Measurements from ENCODE around the gene PILRA. TPM values are rescaled to one million over a fixed set of nuclear protein-coding genes. Genes with fewer than 3 reads are reported as not detected.

PILRA gene
- total RNA-seq, 1 experiment from 2014 or later: 3.2 TPM

DNA sequence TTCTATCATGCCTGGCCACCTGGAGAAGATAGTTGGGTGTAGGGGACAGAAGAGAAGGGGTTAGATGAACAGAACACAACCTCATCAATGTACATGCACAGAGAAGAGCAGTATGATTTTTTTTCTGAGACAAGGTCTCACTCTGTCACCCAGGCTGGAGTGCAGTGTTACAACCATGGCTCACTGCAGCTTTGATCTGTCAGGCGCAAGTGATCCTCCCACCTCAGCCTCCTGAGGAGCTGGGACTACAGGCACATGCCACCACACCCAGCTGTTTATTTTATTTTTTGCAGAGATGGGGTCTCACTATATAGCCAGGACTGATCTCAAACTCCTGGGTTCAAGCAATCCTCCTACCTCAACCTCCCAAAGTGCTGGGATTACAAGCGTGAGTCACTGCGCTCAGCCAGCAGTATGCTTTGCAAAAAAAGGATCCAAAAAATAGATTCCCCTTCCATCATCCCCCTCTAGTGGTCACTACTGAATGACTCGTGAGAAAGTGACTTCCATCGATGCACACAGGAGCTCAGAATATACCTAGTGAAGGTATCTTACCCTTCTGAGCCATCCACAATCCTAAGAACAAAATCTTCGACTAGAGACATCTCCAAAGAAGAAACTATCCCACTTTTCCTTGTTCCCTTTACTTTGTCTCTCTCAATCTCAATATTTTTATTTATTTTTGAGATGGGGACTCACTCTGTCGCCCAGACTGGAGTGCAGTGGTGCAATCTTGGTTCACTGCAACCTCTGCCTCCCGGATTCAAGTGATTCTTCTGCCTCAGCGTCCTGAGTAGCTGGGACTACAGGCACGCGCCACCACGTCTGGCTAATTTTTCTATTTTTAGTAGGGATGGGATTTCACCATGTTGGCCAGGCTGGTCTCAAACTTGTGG lies 34.2 kb downstream of the PILRA start:
- Histone ChIP-seq H3K4ac (ENCODE audit: low read depth, low read length) (no peak overlapping the region), H3T11ph (ENCODE audit: low read length) (no peak overlapping the region), H3K14ac (ENCODE audit: insufficient read depth, low read length) (no peak overlapping the region), H2BK120ac (ENCODE audit: low read depth, low read length, poor library complexity, severe bottlenecking) (no peak overlapping the region), H3K9me3 (ENCODE audit: control insufficient read depth, low read depth, low read length) (no peaks in the 10 kb centered on the region), H3K23me2 (ENCODE audit: insufficient read length, low read depth, low read length, poor library complexity, severe bottlenecking) (no peaks in the 10 kb centered on the region), H4K20me1 (ENCODE audit: control insufficient read depth, insufficient read depth, insufficient read length) (no peaks in the 10 kb centered on the region), H3K79me1 (ENCODE audit: insufficient read depth, low read depth, low read length, poor library complexity, severe bottlenecking) (no peaks in the 10 kb centered on the region), H3K56ac (ENCODE audit: insufficient read length, low read depth, low read length) (no peak overlapping the region), H4K5ac (ENCODE audit: insufficient read length, low read depth, low read length) (no peak overlapping the region), H3K4me1 (ENCODE audit: insufficient read depth, low read length) (no peaks in the 10 kb centered on the region), H3K27ac (ENCODE audit: insufficient read length, low read depth, low read length) (no peak overlapping the region), H3K79me2 (ENCODE audit: insufficient read depth, low read length) (no peaks in the 10 kb centered on the region), H3K27me3 (ENCODE audit: insufficient read depth, low read length) (no peaks in the 10 kb centered on the region), H4K8ac (replicated peaks; ENCODE audit: insufficient read length, low read depth, low read length) (no peak overlapping the region), H2AK5ac (ENCODE audit: insufficient read length, low read length) (no peak overlapping the region), H3K4me2 (ENCODE audit: insufficient read depth, insufficient read length, low read length) (no peak overlapping the region), H2BK12ac (ENCODE audit: insufficient read length, low read depth, low read length) (no peak overlapping the region), H3K23ac (ENCODE audit: insufficient read length, low read depth, low read length) (no peak overlapping the region), H2AFZ (ENCODE audit: low read length) (no peak overlapping the region), H2BK5ac (ENCODE audit: insufficient read length, low read length) (no peak overlapping the region), H2BK15ac (ENCODE audit: low read depth, low read length) (no peak overlapping the region), H3K9ac (ENCODE audit: extremely low read depth, insufficient read length, low read length) (no peak overlapping the region), H4K91ac (ENCODE audit: insufficient read length, low read depth, low read length) (no peak overlapping the region), H2BK20ac (ENCODE audit: low read depth, low read length, poor library complexity, severe bottlenecking) (no peak overlapping the region), H3K18ac (ENCODE audit: insufficient read length, low read depth, low read length) (no peak overlapping the region)
- Mint-ChIP-seq H3K36me3 (ENCODE audit: insufficient read depth in 1 of 3, low read depth in 3 of 3) (no peaks in the 10 kb centered on the region), H3K27ac (no peak overlapping the region; a peak in 1 of 7 replicates), H3K4me3 (no peak overlapping the region), H3K9me3 (no peaks in the 10 kb centered on the region), H3K27me3 (ENCODE audit: low read depth) (peaks cover 20% of the 10 kb centered on the region), H3K4me1 (peaks cover 0 to 3% of the 10 kb centered on the region in 2 experiments; a peak in 1 of 4 replicates)
- WGBS (ENCODE audit: extremely low coverage, insufficient read length, low lambda C conversion rate): no CpG with 5 or more reads among the region's 12 CpGs
- TF ChIP-seq CTCF (conservative IDR thresholded peaks at IDR 0.05): peak; percentile 82
- DNase-seq: peak; percentile 43

Data from H9 (cell line).